Chondrocyte (in vitro differentiated cells): ENCODE data around the gene KIF1C. TPM values are rescaled to one million over a fixed set of nuclear protein-coding genes. Genes with fewer than 3 reads are reported as not detected.

ENCODE experiments used
- DNase-seq: peaks from one replicate; pipeline ENCODE4 v3.0.0; 2021; ENCODE audit warnings: mixed read lengths, low spot score
- H3K27ac Mint-ChIP-seq: one replicate; pipeline ENCODE4 v1.8.0; 2021; ENCODE audit warnings: mild to moderate bottlenecking, moderate library complexity, mixed read lengths; ENCODE audit not compliant: unreplicated experiment
- H3K27me3 Mint-ChIP-seq: 2 replicates; pipeline ENCODE4 v1.8.0; 2021; ENCODE audit warnings: low read depth, mixed read lengths
- H3K36me3 Mint-ChIP-seq: 2 replicates; pipeline ENCODE4 v1.8.0; 2021; ENCODE audit warnings: low read depth, mixed read lengths
- H3K4me1 Mint-ChIP-seq: 2 replicates; pipeline ENCODE4 v1.8.0; 2021; ENCODE audit warnings: low read depth, mild to moderate bottlenecking, mixed read lengths
- H3K4me3 Mint-ChIP-seq: one replicate; pipeline ENCODE4 v1.8.0; 2021; ENCODE audit warnings: mild to moderate bottlenecking, moderate library complexity, mixed read lengths; ENCODE audit not compliant: unreplicated experiment
- H3K9me3 Mint-ChIP-seq: 2 replicates; pipeline ENCODE4 v1.8.0; 2021; ENCODE audit warnings: low read depth, mixed read lengths
- total RNA-seq: library from RNA; stranded (reverse); gene quantifications from 3 replicates; pipeline ENCODE4 v1.2.1, GENCODE V29; 2021
- TF ChIP-seq, protein P1 (sequence below): fragments of 200-600 bp; sonication (generic); IDR thresholded peaks from 2 replicates; pipeline ENCODE4 v1.5.0; 2021; ENCODE audit warnings: antibody characterized with exemption, mild to moderate bottlenecking, moderate library complexity

The KIF1C gene
- total RNA-seq, 1 donor from 2014 or later: 174 TPM

DNA sequence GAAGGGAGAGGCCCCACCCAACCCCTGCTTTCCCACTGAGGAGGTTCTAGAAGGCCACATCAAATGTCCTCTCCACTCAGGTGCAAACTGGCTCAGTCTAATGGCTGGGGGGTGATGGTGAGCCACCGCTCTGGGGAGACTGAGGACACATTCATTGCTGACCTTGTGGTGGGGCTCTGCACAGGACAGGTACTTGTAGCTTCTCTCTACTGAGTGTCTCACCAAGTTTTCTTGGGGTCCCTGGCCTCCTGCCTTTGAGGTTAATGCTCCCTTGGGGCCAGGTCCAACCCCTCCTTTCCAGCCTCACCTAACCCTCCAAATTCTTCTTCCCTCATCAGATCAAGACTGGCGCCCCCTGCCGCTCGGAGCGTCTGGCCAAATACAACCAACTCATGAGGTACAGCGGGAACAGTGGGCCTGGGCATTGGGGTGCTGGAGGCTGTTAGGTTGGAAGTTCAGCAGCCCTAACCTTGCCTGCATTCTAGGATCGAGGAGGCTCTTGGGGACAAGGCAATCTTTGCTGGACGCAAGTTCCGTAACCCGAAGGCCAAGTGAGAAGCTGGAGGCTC is 41.2 kb upstream of the KIF1C start:
- DNase-seq: no peak
- no peaks in the 10 kb centered on the region for H3K27me3 Mint-ChIP-seq
- H3K4me3 Mint-ChIP-seq: no peak overlapping the region
- peaks cover 14% of the 10 kb centered on the region for H3K36me3 Mint-ChIP-seq
- H3K9me3 Mint-ChIP-seq: no peaks in the 10 kb centered on the region
- TF ChIP-seq, protein P1, sequence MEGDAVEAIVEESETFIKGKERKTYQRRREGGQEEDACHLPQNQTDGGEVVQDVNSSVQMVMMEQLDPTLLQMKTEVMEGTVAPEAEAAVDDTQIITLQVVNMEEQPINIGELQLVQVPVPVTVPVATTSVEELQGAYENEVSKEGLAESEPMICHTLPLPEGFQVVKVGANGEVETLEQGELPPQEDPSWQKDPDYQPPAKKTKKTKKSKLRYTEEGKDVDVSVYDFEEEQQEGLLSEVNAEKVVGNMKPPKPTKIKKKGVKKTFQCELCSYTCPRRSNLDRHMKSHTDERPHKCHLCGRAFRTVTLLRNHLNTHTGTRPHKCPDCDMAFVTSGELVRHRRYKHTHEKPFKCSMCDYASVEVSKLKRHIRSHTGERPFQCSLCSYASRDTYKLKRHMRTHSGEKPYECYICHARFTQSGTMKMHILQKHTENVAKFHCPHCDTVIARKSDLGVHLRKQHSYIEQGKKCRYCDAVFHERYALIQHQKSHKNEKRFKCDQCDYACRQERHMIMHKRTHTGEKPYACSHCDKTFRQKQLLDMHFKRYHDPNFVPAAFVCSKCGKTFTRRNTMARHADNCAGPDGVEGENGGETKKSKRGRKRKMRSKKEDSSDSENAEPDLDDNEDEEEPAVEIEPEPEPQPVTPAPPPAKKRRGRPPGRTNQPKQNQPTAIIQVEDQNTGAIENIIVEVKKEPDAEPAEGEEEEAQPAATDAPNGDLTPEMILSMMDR: peak; percentile 24
- no peak overlapping the region for H3K27ac Mint-ChIP-seq
- H3K4me1 Mint-ChIP-seq: peaks cover 20% of the 10 kb centered on the region

DNA sequence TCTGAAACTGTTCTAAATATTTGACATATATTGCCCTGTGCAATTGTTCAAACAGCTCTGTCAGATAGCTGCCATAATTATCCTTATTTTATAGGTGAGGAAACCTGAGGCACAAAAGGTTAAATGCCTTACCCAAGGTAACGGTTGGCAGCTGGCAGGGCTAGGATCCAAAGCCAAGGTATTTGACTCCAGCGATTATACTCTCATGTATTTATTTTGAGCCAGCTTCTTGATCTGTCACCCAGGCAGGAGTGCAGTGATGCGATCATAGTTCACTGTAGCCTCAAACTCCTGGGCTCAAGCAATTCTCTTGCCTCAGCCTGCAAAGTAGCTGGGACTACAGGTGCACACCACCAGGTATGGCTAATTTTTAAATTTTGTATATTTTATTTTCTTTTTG is 39.6 kb upstream of the KIF1C start:
- Mint-ChIP-seq H3K9me3 (no peaks in the 10 kb centered on the region), H3K4me1 (peaks cover 10% of the 10 kb centered on the region), H3K4me3 (no peak overlapping the region), H3K36me3 (peaks cover 14% of the 10 kb centered on the region), H3K27me3 (no peaks in the 10 kb centered on the region), H3K27ac (no peak overlapping the region)
- DNase-seq: no peak
- TF ChIP-seq, protein P1: no peak

- TF ChIP-seq, protein P1: no peak
- H3K36me3 Mint-ChIP-seq: peaks cover 14% of the 10 kb centered on the region
- DNase-seq: no peak
- no peak overlapping the region for H3K4me3 Mint-ChIP-seq
- H3K9me3 Mint-ChIP-seq: no peaks in the 10 kb centered on the region
- no peak overlapping the region for H3K27ac Mint-ChIP-seq
- H3K4me1 Mint-ChIP-seq: no peaks in the 10 kb centered on the region
- H3K27me3 Mint-ChIP-seq: no peaks in the 10 kb centered on the region
Observed at GRCh38 chr17:4959261-4959965, 38.3 kb upstream of the KIF1C start.

DNA sequence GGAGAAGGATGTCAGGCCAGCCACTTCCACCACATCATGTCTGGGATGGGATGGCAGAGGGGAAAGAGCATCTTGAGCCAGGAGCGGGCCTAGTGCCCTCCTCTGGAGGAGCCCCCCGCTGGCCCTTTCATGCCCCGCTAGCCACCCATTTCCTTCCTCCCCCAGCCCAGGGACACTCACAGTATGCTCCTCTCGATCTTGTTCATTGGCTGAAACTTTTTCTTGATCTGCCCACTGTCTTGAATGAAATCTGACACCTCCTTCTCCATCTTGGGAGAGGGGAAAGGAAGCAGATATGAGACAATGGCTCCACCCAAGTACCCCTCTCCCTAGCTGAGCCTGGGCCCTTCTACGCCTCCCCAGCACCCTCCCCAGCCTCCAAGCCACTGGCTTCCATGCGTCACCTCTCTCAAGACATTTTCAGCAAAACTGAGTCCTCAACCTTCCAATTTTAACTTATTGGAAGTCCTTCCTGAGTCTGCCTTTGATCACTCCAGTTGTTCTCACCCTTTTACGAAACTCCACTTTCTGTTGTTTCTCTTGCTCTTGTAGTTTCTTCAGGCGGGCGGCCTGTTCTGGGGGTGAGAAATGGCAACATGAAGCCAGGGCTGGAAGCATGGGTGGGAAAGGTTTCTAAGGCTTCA is 37.3 kb upstream of the KIF1C start:
- Mint-ChIP-seq H3K4me1 (peaks cover 3% of the 10 kb centered on the region), H3K36me3 (peaks cover 14% of the 10 kb centered on the region), H3K27ac (no peak overlapping the region), H3K27me3 (no peaks in the 10 kb centered on the region), H3K4me3 (no peak overlapping the region), H3K9me3 (no peaks in the 10 kb centered on the region)
- TF ChIP-seq, protein P1: no peak
- no peak for DNase-seq

DNA sequence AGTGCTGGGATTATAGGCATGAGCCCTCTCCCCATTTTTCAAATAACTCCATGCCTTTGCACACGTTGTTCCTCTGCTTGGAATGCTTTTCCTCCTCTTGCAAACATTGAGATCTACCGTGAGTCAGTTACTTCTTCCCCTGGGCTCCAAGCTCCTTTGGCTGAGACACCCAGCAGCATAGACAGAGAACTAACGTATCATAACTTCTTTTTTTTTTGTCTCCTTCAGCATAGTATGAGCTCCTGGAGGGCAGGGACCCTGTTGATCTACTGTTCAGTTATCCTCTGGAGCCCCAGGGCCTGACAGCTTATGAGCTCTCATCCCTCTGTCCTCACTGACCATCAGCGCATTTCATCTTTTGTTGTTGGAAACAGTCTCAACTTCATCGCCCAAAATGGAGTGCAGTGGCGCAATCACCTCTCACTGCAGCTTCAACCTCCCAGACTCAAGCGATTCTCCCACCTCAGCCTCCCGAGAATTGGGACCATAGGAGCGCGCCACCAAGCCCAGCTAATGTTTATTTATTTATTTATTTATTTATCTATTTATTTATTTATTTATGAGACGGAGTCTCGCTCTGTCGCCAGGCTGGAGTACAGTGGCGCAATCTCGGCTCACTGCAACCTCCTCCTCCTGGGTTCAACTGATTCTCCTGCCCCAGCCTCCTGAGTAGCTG is 32.3 kb upstream of the KIF1C start:
- TF ChIP-seq, protein P1: no peak
- Mint-ChIP-seq H3K27me3 (no peaks in the 10 kb centered on the region), H3K27ac (no peak overlapping the region), H3K36me3 (peaks cover 20% of the 10 kb centered on the region), H3K9me3 (no peaks in the 10 kb centered on the region), H3K4me3 (peak overlapping the region; percentile 18), H3K4me1 (peaks cover 30% of the 10 kb centered on the region)
- DNase-seq: no peak
